Effector memory CD8-positive, alpha-beta T cell (primary cell): ENCODE data around the gene RHOB.

Source experiments
- ATAC-seq: fragments of 150-1000 bp; cut with Tn5 transposase; replicated peaks from 2 replicates; pipeline ENCODE4 v1.10.0; 2021; ENCODE audit warnings: mild to moderate bottlenecking, moderate library complexity
- DNase-seq, 3 experiments: peaks; one replicate each; pipeline ENCODE4 v3.0.0; 2021
- H3K27ac Mint-ChIP-seq, 2 donors: one replicate each; pipeline ENCODE4 v1.8.0; 2022; ENCODE audit warnings: mild to moderate bottlenecking in 2 of 2, mixed read lengths in 2 of 2, moderate library complexity in 2 of 2
- H3K27me3 Mint-ChIP-seq, 2 donors: one replicate each; pipeline ENCODE4 v1.8.0; 2022; ENCODE audit warnings: mixed read lengths in 2 of 2
- H3K36me3 Mint-ChIP-seq: one replicate; pipeline ENCODE4 v1.8.0; 2022; ENCODE audit warnings: mild to moderate bottlenecking, moderate library complexity, mixed read lengths; ENCODE audit not compliant: insufficient read depth
- H3K4me1 Mint-ChIP-seq, 2 donors: one replicate each; pipeline ENCODE4 v1.8.0; 2022; ENCODE audit warnings: low read depth in 2 of 2, mixed read lengths in 2 of 2
- H3K4me3 Mint-ChIP-seq, 2 donors: one replicate each; pipeline ENCODE4 v1.8.0; 2022; ENCODE audit warnings: mild to moderate bottlenecking in 2 of 2, mixed read lengths in 2 of 2, moderate library complexity in 2 of 2
- H3K9me3 Mint-ChIP-seq, 2 donors: one replicate each; pipeline ENCODE4 v1.8.0; 2022; ENCODE audit warnings: mixed read lengths in 2 of 2

The RHOB gene

DNA sequence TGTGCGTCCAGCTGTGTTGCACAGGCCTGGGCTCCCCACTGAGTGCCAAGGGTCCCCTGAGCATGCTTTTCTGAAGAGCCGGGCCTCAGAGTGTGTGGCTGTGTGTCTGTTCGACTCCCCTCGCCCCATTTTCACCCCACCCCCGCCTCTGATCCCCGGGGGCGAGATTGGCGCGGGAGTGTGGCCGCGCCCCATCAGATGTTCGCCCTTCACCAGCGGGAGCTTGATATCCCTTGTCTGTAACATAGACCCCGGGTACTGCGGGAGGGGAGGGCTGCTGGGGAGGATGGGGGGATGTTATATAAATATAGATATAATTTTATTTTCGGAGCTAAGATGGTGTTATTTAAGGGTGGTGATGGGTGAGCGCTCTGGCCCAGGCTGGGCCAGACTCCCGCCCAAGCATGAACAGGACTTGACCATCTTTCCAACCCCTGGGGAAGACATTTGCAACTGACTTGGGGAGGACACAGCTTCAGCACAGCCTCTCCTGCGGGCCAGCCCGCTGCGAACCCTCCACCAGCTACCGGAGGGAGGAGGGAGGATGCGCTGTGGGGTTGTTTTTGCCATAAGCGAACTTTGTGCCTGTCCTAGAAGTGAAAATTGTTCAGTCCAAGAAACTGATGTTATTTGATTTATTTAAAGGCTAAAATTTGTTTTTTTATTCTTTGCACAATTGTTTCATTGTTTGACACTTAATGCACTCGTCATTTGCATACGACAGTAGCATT, 1.5 kb downstream of the RHOB start:
- peak overlapping the region; percentile 76 to 78 for H3K4me3 Mint-ChIP-seq
- DNase-seq (no peak), ATAC-seq (no peak)
- peaks cover 19% of the 10 kb centered on the region for H3K36me3 Mint-ChIP-seq
- H3K9me3 Mint-ChIP-seq: no peaks in the 10 kb centered on the region
- peak overlapping the region in 1 of 2 donors; percentile 75 for H3K27ac Mint-ChIP-seq
- H3K27me3 Mint-ChIP-seq: peaks cover 5 to 28% of the 10 kb centered on the region in 2 donors
- H3K4me1 Mint-ChIP-seq: peaks cover 4 to 6% of the 10 kb centered on the region in 2 donors

DNA sequence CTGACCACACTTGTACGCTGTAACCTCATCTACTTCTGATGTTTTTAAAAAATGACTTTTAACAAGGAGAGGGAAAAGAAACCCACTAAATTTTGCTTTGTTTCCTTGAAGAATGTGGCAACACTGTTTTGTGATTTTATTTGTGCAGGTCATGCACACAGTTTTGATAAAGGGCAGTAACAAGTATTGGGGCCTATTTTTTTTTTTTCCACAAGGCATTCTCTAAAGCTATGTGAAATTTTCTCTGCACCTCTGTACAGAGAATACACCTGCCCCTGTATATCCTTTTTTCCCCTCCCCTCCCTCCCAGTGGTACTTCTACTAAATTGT, 2.1 kb downstream of the RHOB start:
- Mint-ChIP-seq H3K27me3 (peaks cover 7 to 31% of the 10 kb centered on the region in 2 donors), H3K36me3 (peaks cover 19% of the 10 kb centered on the region), H3K27ac (no peak overlapping the region), H3K4me1 (peaks cover 4 to 6% of the 10 kb centered on the region in 2 donors), H3K9me3 (no peaks in the 10 kb centered on the region), H3K4me3 (peak overlapping the region in 1 of 2 donors; percentile 25)
- DNase-seq (no peak), ATAC-seq (no peak)

DNA sequence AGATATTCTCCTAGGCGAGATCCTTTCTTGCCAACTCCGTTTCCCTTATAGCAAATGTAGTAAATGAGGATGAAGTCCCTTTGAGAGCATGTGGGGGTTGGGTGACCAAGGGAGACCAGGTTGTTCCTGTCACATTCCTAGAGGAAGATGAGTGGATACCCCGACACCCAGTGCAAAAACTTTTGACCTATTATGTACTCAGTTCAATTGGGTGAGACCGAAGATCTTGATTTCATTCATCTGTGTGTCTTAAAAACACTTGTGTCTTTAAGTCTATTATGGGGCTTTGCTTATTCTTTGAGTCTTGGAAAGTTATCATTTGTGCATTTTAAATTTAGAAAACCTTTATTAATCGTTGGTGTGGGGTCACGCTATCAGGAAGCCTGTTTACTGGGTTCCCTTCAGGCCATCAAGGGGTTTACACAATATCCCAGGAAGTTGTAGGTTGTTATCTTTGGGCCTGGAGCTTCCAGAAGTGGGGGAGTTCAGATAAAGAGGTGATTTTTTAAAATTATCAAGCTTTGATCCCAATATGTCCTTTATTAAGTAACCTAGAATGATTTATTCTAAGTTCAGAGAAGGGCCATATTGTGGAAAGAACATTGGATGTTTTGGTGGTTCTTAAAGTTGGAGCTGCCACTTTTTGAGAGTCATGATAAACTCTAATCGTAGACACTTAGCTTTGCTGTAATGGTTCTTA, 2.8 kb downstream of the RHOB start:
- Mint-ChIP-seq H3K36me3 (peaks cover 19% of the 10 kb centered on the region), H3K4me1 (peaks cover 4 to 6% of the 10 kb centered on the region in 2 donors), H3K27me3 (peaks cover 7 to 32% of the 10 kb centered on the region in 2 donors), H3K27ac (no peak overlapping the region), H3K9me3 (no peaks in the 10 kb centered on the region), H3K4me3 (peak overlapping the region in 1 of 2 donors; percentile 25)
- DNase-seq: no peak
- ATAC-seq: no peak

DNA sequence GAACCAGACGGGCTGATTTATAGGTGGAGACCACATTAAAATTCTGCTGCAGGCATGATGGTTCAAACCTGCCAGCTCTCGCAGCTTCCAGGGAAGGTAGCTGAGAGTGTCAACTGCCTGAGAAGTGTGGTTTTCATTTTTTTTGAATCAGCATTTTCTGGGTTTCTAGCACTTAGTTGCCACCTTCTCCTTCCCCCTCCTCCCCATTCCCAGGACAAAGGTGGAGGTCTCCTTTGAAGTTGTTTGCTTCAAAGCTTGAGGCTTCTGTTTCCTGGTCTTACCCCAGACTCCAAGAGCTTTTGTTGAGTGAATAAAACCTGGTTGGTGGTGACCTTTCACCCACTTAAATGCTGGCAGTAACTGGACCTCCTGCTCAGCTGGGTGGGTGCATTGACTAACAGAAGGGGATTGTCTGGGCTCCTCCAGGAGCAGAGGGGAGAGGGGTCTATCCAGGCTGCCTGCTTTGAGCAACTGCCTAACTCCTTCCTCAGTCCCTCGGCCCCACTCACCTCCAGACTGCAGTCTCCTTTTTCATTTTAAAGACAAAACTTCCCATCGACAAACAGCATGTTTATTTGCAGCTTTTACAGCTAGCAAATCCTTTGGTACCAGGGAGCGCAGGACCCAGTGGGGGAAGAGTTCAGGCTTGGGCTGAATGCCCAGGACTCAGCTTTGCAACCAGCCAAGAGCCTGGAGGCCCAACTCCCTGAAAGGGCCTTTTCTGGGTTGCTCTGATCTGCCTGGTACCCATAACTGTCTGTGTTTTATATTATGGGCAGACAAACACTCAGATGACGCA, 3.5 kb downstream of the RHOB start:
- H3K27me3 Mint-ChIP-seq: peaks cover 11 to 33% of the 10 kb centered on the region in 2 donors
- peaks cover 4 to 6% of the 10 kb centered on the region in 2 donors for H3K4me1 Mint-ChIP-seq

DNA sequence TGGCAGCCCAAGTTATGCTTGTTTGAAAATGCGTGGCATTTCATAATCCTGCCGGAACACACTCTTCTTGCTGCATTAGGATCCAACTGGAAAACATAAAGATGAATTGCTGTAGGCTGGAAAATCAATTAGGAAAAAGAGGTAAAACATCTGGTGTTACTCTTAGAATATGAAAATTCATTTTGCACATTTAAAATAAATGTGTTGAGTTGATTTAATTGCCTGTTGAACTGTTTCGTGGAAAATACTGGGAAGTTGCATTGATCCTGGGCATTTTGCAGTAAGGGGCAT, 4.1 kb downstream of the RHOB start:
- DNase-seq (no peak), ATAC-seq (no peak)
- Mint-ChIP-seq H3K4me3 (no peak overlapping the region), H3K27me3 (peaks cover 11 to 28% of the 10 kb centered on the region in 2 donors), H3K36me3 (peaks cover 19% of the 10 kb centered on the region), H3K9me3 (no peaks in the 10 kb centered on the region), H3K27ac (no peak overlapping the region), H3K4me1 (peaks cover 4 to 6% of the 10 kb centered on the region in 2 donors)

More for the DNA sequence above, 3.5 kb downstream of the RHOB start:
- Mint-ChIP-seq H3K36me3 (peaks cover 19% of the 10 kb centered on the region), H3K27ac (no peak overlapping the region), H3K4me3 (no peak overlapping the region), H3K9me3 (no peaks in the 10 kb centered on the region)
- no peak for ATAC-seq
- DNase-seq: no peak

DNA sequence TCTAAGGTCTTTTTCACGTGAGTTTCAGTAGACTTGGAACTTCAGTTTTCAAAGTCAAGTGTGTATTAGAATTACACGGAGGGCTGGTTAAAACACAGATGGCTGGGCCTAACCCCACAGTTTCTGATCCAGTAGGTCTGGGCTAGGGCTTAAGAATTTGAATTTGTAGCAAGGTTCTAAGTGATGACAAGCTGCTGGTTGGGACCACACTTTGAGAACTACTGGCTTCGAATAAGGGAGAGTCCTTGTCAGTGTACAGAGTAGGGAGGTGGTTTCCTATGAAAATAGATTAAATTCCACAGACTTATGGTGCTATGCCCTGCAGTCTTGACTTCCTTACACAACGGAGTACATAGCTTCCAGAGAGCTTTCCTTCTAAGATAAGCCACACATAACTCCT, 4.5 kb downstream of the RHOB start:
- Mint-ChIP-seq H3K27ac (no peak overlapping the region), H3K36me3 (peaks cover 19% of the 10 kb centered on the region), H3K9me3 (no peaks in the 10 kb centered on the region), H3K27me3 (peaks cover 11 to 28% of the 10 kb centered on the region in 2 donors), H3K4me1 (peaks cover 4 to 6% of the 10 kb centered on the region in 2 donors), H3K4me3 (no peak overlapping the region)
- ATAC-seq: no peak
- no peak for DNase-seq

GRCh38 chr2:20451761-20452499, 5.1 kb downstream of the RHOB start:
- peaks cover 4 to 6% of the 10 kb centered on the region in 2 donors for H3K4me1 Mint-ChIP-seq
- peaks cover 16% of the 10 kb centered on the region for H3K36me3 Mint-ChIP-seq
- no peak overlapping the region for H3K27ac Mint-ChIP-seq
- peaks cover 11 to 28% of the 10 kb centered on the region in 2 donors for H3K27me3 Mint-ChIP-seq
- no peak for ATAC-seq
- no peak overlapping the region for H3K4me3 Mint-ChIP-seq
- no peaks in the 10 kb centered on the region for H3K9me3 Mint-ChIP-seq
- no peak for DNase-seq

- no peak overlapping the region for H3K27ac Mint-ChIP-seq
- ATAC-seq (no peak), DNase-seq (no peak)
- H3K27me3 Mint-ChIP-seq: peaks cover 16 to 28% of the 10 kb centered on the region in 2 donors
- H3K9me3 Mint-ChIP-seq: no peaks in the 10 kb centered on the region
- H3K4me1 Mint-ChIP-seq: peaks cover 4 to 6% of the 10 kb centered on the region in 2 donors
- H3K4me3 Mint-ChIP-seq: no peak overlapping the region
- peaks cover 12% of the 10 kb centered on the region for H3K36me3 Mint-ChIP-seq
Observed at GRCh38 chr2:20452551-20452950, 5.7 kb downstream of the RHOB start.

GRCh38 chr2:20453087-20453486, 6.2 kb downstream of the RHOB start:
- H3K27ac Mint-ChIP-seq: no peak overlapping the region
- no peaks in the 10 kb centered on the region for H3K9me3 Mint-ChIP-seq
- H3K4me3 Mint-ChIP-seq: no peak overlapping the region
- H3K27me3 Mint-ChIP-seq: peaks cover 19 to 28% of the 10 kb centered on the region in 2 donors
- ATAC-seq (no peak), DNase-seq (no peak)
- H3K36me3 Mint-ChIP-seq: peaks cover 7% of the 10 kb centered on the region
- peaks cover under 1 to 2% of the 10 kb centered on the region in 2 donors for H3K4me1 Mint-ChIP-seq

DNA sequence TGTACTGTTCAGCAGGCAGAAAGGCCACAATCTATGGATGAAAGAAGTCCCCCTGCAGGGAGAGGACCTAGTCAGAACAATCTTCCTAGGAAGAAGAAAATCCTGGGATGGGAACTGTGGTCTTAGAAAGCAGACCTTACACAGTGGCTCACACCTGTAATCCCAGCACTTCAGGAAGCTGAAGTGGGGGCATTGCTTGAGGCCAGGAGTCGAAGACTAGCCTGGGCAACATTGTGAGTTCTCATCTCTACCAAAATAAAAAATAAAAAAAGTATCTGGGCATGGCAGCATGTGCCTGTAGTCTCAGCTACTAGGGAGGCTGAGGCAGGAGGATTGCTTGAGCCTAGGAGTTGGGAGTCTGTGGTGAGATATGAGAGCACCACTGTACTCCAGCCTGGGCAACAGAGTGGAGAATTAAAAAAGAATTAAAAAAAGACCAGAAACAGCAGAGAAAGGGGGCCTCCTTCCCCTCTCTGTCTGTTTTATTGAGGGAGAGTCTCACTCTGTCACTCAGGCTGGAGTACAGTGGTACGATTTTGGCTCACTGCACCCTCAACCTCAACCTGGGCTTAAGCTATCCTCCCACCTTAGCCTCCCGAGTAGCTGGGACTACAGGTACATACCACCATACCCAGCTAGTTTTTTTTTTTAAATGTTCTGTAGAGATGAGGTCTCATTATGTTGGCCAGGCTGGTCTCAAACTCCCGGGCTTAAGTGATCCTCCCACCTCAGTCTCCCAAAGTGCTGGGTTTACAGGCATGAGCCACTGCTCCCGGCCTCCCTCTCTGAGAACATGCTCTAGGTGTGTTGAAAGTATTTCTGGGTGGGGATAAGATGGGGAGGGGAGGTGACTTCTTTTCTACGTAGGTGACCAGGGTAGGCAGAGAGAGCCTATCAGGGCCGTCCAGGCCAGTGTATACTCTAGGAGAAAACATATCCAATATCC, 7.4 kb downstream of the RHOB start:
- H3K36me3 Mint-ChIP-seq: peaks cover 3% of the 10 kb centered on the region
- H3K4me3 Mint-ChIP-seq: no peak overlapping the region
- no peak overlapping the region for H3K27ac Mint-ChIP-seq
- peaks cover 21 to 33% of the 10 kb centered on the region in 2 donors for H3K27me3 Mint-ChIP-seq
- no peaks in the 10 kb centered on the region for H3K4me1 Mint-ChIP-seq
- H3K9me3 Mint-ChIP-seq: no peaks in the 10 kb centered on the region
- DNase-seq: no peak
- ATAC-seq: no peak

DNA sequence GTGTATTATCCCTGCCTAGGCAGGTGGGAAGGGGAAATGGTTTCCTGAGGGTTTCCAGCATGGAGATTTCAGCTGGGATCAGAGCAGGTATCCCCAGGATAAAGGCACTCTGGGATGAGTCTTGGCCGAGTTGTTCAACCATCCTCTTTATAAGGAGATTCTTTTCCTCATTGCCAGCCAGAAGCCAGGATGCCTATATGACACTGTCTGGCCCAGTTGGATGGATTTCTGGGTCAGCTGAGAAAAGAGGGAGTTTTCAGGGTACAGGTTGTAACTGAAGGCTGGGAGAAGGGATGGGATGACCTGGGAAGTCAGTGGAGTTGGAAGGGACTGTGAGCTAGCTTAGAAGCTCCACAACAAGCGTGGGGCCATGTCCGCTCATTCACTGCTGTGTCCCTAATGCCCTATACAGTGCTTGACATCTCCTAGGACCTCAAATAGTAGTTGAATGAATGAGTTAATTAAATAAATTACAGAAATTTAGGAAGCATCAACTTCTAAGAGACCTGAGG, 8.3 kb downstream of the RHOB start:
- peaks cover 30 to 41% of the 10 kb centered on the region in 2 donors for H3K27me3 Mint-ChIP-seq

DNA sequence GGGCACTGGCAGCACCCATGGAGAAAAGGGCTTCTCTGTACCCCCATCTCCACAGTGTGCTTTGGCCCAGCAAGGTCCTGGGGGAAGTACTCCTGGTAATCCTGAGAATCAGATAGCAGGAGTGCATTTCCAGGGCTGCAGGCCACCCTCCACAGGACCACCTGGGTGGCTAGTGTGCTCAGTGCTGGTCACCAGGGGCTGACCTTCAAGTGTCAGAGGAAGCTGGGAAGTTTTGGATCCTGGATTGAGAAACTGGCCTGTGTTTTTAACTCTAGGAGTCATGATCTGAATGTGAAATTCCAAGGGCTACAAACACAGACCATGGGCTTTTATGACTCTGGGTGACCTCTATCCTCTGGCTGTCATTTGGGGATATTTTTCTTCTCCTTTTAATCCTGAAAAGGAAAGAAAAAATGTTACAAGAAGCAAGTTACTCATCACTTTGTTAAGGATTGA, 9.3 kb downstream of the RHOB start:
- Mint-ChIP-seq H3K36me3 (no peaks in the 10 kb centered on the region), H3K27ac (no peak overlapping the region), H3K9me3 (no peaks in the 10 kb centered on the region), H3K27me3 (peaks cover 37 to 50% of the 10 kb centered on the region in 2 donors), H3K4me1 (no peaks in the 10 kb centered on the region), H3K4me3 (no peak overlapping the region)
- ATAC-seq (no peak), DNase-seq (no peak)

More for the DNA sequence above, 8.3 kb downstream of the RHOB start:
- H3K27ac Mint-ChIP-seq: no peak overlapping the region
- H3K36me3 Mint-ChIP-seq: no peaks in the 10 kb centered on the region
- DNase-seq (no peak), ATAC-seq (no peak)
- no peaks in the 10 kb centered on the region for H3K4me1 Mint-ChIP-seq
- no peaks in the 10 kb centered on the region for H3K9me3 Mint-ChIP-seq
- no peak overlapping the region for H3K4me3 Mint-ChIP-seq
